ENCODE data around the gene OR10Z1. TPM values are rescaled to one million over a fixed set of nuclear protein-coding genes. Genes with fewer than 3 reads are reported as not detected.

Gene OR10Z1, protein sequence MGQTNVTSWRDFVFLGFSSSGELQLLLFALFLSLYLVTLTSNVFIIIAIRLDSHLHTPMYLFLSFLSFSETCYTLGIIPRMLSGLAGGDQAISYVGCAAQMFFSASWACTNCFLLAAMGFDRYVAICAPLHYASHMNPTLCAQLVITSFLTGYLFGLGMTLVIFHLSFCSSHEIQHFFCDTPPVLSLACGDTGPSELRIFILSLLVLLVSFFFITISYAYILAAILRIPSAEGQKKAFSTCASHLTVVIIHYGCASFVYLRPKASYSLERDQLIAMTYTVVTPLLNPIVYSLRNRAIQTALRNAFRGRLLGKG
- 0.31 TPM for total RNA-seq

DNA sequence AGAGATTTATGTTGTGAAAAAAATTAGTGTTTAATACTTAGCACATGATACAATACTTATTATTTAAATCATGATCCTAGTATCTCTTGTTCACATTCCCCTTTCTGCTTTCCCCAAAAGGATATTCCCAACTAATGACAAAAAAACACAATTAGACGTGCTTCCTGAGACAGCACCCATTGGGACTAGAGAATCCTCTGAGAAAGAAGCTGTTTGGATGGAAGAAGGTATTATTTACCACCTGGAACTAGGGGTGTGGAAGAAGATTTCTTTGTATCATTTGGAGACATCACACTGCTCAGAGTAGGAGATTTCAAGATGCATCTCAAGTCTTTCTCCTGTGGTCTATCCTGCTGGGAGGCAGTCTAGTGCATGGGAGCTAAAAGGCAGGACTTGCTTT, at the start of gene OR10Z1:
Gene OR10Z1 (plus strand): TSS at position 301 of the 400 bp plus-strand sequence. CDS start 1,171 bp downstream, outside the sequence.
- Histone ChIP-seq H3K4me1 (ENCODE audit: insufficient read depth, low read length) (no peaks in the 10 kb centered on the region), H3K27me3 (ENCODE audit: insufficient read depth, low read length) (no peaks in the 10 kb centered on the region), H3K4me3 (ENCODE audit: low read length) (no peak within 1 kb of the TSS), H3K9me3 (ENCODE audit: low read depth, low read length) (peaks cover under 1% of the 10 kb centered on the region)

DNA sequence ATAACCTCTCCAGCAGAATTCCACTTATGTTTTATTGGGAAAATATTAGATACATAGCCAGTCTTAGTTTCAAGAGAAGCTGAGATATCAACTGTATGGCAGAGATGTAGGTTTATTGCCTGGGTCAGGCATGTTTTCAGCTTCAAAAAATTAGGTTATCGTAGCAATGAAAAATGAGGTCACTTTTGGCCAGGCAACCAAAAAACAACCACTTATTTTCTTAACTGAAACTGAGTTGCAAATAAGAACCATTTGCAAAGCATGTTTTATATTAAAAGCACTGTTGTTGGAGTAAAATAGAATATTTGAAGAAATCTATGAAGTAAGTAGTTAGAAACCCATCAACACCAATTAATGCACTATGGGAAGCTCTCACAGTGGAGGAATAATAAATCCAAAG, 45.4 kb upstream of the OR10Z1 start:
- no peaks in the 10 kb centered on the region for H3K27me3 ChIP-seq (ENCODE audit: insufficient read depth, low read length)
- no peak overlapping the region for H3K4me3 ChIP-seq (ENCODE audit: low read length)
- H3K9me3 ChIP-seq (ENCODE audit: low read depth, low read length) = no peaks in the 10 kb centered on the region
- peaks cover 6% of the 10 kb centered on the region for H3K4me1 ChIP-seq (ENCODE audit: insufficient read depth, low read length)

DNA sequence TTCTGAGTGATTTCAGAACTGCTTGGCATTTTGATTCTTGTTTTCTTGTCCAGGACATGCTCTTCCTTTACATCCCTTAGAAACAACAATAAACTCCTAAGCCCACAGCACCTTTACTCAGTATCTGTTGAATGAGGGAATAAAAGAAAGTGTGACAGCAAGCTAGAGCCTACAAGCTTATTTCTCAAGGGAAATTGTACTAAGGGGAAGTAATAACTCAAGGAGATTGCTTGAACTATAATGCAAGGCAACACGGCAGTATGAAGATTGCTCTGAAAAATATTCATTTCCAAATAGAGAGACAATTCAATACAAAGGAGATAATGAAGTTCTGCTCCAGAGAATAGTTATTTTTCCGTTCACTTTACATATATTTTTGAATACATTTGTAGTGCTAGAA, 41.2 kb upstream of the OR10Z1 start:
- Histone ChIP-seq H3K4me3 (ENCODE audit: low read length) (no peak overlapping the region), H3K4me1 (ENCODE audit: insufficient read depth, low read length) (peaks cover 9% of the 10 kb centered on the region), H3K27me3 (ENCODE audit: insufficient read depth, low read length) (no peaks in the 10 kb centered on the region), H3K9me3 (ENCODE audit: low read depth, low read length) (no peaks in the 10 kb centered on the region)

DNA sequence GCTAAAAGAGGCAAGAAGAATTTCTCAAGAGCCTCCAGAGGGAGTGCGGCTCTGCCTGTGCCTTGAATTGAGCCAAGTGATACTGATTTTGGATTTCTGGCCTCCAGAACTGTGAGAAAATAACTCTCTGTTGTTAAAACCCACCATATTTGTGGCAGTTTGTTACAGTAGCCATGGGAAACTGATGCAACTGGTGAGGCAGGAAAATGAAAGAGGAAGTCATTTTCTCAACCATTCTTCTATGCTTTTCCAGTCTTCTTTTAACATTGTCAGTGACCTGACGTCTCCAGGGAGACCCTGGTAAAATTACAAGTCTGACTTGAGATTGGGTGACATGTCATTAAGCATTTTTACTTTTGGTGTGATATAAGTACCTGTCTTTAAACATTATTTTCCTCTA, 40.5 kb upstream of the OR10Z1 start:
- no peaks in the 10 kb centered on the region for H3K9me3 ChIP-seq (ENCODE audit: low read depth, low read length)
- H3K27me3 ChIP-seq (ENCODE audit: insufficient read depth, low read length) = no peaks in the 10 kb centered on the region
- H3K4me1 ChIP-seq (ENCODE audit: insufficient read depth, low read length) = peaks cover 9% of the 10 kb centered on the region
- no peak overlapping the region for H3K4me3 ChIP-seq (ENCODE audit: low read length)

DNA sequence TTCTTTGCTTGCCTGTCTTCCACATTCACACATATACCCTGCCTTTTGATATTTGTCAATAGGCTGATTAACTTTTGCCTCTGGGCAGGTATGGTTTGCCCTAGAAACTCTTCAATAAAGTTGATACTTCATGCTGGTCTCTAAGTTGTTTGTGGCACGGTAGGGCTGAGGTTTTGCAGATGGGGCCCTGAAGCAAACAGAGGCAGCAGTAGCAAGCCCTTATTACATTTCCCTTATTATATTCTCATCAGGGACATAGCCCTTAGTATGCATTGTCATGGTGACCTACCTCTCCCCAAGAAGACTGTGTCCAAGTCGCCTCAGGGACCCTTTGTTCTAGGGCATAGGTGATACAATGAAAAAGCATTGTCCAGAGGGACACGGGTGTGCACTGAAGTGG, 34.6 kb upstream of the OR10Z1 start, which contains the start of gene OR6P1:
Gene OR6P1 (minus strand): TSS at position 101 of the 400 bp plus-strand sequence. CDS start 6,976 bp downstream, outside the sequence.
- H3K4me3 ChIP-seq (ENCODE audit: low read length) = no peak within 1 kb of the TSS
- H3K4me1 ChIP-seq (ENCODE audit: insufficient read depth, low read length) = no peaks in the 10 kb centered on the region
- H3K9me3 ChIP-seq (ENCODE audit: low read depth, low read length) = no peaks in the 10 kb centered on the region
- H3K27me3 ChIP-seq (ENCODE audit: insufficient read depth, low read length) = no peaks in the 10 kb centered on the region

DNA sequence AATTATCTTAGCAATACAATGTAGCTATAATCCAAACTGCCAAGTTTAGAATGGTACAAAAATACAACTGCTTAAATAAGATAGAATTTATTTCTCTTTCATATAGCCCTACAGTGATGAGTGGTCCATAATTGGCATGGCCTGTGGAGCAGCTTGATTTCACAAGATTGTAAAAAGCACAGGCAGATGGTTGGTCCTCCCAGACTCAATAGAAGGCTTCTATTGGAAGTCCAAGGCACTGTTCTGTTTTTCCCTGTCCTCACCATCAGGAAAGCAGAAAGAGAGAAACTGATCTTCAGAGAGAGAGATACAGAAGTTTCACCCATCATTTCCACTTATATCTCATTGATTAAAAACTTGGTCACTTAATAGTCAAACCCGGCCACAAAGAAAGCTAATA, 32.8 kb upstream of the OR10Z1 start:
- Histone ChIP-seq H3K4me3 (ENCODE audit: low read length) (no peak overlapping the region), H3K9me3 (ENCODE audit: low read depth, low read length) (no peaks in the 10 kb centered on the region), H3K27me3 (ENCODE audit: insufficient read depth, low read length) (no peaks in the 10 kb centered on the region), H3K4me1 (ENCODE audit: insufficient read depth, low read length) (no peaks in the 10 kb centered on the region)

DNA sequence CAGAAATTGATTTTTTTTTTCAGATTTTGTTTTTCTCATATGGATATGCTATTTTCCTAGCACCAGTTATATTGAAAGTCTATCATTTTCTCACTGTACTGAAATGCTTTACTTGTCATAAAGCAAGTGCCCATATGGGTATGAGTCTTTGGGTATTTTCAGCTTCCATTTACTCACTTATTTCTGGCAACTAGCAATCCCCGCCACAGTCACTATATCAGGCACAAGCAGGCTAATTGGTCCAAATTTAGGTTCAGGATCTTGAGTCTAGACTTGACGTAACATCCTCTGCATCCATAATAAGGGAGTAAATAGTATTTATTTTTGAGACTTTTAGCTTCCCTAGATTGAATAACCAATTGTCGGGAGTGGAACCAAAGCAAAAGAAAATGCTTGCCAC, 27.5 kb upstream of the OR10Z1 start:
- H3K4me1 ChIP-seq (ENCODE audit: insufficient read depth, low read length) = no peaks in the 10 kb centered on the region
- no peaks in the 10 kb centered on the region for H3K9me3 ChIP-seq (ENCODE audit: low read depth, low read length)
- H3K4me3 ChIP-seq (ENCODE audit: low read length) = no peak overlapping the region
- no peaks in the 10 kb centered on the region for H3K27me3 ChIP-seq (ENCODE audit: insufficient read depth, low read length)

DNA sequence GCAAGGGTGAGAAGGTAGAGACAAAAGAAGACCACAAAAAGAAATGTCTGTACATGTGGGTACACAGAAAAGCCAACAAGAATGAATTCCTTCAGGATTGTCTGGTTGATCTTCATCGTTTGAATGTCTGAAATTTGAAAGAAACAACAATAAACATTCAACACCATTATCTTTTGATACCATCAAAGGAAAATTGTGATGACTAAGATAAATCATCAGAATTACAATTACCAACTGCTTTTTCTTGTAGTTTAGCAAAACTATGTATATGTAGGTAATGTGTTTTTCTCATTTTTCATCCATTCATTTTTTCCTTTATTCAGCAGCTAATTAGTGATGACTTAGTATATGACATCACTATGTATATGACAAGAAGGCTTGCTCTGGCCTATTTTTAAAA, 25.3 kb upstream of the OR10Z1 start, which contains the start of gene OR10X1:
Gene OR10X1 (minus strand): TSS at position 167 of the 400 bp plus-strand sequence. CDS start 0 bp downstream, at position 167.
- Histone ChIP-seq H3K9me3 (ENCODE audit: low read depth, low read length) (no peaks in the 10 kb centered on the region), H3K4me3 (ENCODE audit: low read length) (no peak within 1 kb of the TSS), H3K27me3 (ENCODE audit: insufficient read depth, low read length) (no peaks in the 10 kb centered on the region), H3K4me1 (ENCODE audit: insufficient read depth, low read length) (no peaks in the 10 kb centered on the region)

DNA sequence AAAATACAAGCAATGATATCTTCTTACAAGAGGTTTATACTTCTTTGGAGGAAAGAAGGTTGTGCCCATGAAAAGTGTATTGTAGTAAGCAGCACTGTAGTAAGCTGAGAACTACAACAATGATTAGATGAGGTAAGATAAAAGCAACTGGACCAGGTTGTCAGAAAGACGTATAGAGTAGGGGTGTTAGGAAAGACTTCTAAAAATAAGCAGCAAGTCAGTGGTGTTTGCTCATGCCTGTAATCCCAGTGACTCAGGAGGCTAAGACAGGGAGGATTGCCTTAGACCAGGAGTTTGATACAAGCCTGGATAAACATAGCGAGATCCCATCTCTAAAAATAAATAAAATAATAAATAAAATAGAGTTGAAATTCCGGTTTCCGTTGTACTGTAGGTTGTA, 21.1 kb upstream of the OR10Z1 start:
- Histone ChIP-seq H3K9me3 (ENCODE audit: low read depth, low read length) (peaks cover 11% of the 10 kb centered on the region), H3K4me1 (ENCODE audit: insufficient read depth, low read length) (no peaks in the 10 kb centered on the region), H3K4me3 (ENCODE audit: low read length) (no peak overlapping the region), H3K27me3 (ENCODE audit: insufficient read depth, low read length) (peaks cover 7% of the 10 kb centered on the region)

DNA sequence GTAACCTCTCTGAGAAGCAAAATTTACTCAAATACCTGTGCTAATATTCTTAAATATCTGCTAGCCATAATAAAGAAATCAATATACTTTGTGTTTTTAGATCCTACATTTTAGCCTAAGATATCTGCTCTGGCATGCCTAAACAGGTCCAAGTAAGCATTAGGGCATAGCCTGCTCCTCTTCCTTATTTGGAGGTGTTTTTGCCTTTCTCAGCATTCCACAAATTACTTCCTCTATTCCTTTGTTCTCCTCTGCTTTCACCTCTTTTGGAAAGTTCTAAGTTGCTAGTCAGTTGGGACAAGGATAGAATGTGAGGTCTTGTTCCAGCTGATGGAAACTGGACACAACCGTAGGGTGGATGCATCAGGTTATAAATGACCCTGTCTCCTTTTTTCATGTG, 18.1 kb upstream of the OR10Z1 start:
- Histone ChIP-seq H3K9me3 (ENCODE audit: low read depth, low read length) (peaks cover 11% of the 10 kb centered on the region), H3K4me3 (ENCODE audit: low read length) (no peak overlapping the region), H3K4me1 (ENCODE audit: insufficient read depth, low read length) (no peaks in the 10 kb centered on the region), H3K27me3 (ENCODE audit: insufficient read depth, low read length) (peaks cover 9% of the 10 kb centered on the region)

DNA sequence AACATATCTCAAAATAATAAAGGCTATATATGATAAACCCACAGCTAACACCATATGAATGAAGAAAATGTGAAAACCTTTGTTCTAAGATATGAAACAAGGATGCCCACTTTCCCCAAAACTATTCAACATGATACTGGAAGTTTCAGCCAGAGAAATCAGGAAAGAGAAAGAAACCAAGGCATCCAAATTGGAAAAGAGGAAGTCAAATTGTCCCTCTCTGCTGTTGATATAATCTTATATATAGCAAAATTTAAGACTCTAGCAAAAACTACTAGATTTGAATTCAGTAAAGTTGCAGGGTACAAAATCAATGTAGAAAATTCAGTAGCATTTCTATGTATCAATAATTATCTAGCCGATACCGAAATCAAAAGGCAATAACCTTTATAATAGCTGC, 4.3 kb upstream of the OR10Z1 start:
- Histone ChIP-seq H3K4me3 (ENCODE audit: low read length) (no peak overlapping the region), H3K27me3 (ENCODE audit: insufficient read depth, low read length) (peaks cover 10% of the 10 kb centered on the region), H3K4me1 (ENCODE audit: insufficient read depth, low read length) (no peaks in the 10 kb centered on the region), H3K9me3 (ENCODE audit: low read depth, low read length) (peaks cover 25% of the 10 kb centered on the region)

DNA sequence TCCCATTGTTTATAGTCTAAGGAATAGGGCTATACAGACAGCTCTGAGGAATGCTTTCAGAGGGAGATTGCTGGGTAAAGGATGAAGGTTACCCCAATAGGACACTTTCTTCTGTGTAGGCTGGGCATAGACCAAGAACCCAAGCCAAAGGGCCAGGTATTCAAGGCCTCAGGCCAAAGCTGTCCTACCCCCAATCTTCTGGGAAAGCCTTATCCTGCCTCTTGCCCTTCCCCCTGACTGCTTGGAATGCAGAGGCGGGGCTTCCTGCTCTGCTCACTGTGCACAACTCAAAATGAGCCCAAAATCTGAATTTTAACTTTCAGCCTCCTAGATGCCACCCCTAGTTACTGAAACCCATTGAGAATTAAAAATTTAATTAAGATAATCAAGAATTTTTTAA, 2.2 kb downstream of the OR10Z1 start:
- Histone ChIP-seq H3K4me1 (ENCODE audit: insufficient read depth, low read length) (no peaks in the 10 kb centered on the region), H3K27me3 (ENCODE audit: insufficient read depth, low read length) (no peaks in the 10 kb centered on the region), H3K9me3 (ENCODE audit: low read depth, low read length) (no peaks in the 10 kb centered on the region), H3K4me3 (ENCODE audit: low read length) (no peak overlapping the region)

DNA sequence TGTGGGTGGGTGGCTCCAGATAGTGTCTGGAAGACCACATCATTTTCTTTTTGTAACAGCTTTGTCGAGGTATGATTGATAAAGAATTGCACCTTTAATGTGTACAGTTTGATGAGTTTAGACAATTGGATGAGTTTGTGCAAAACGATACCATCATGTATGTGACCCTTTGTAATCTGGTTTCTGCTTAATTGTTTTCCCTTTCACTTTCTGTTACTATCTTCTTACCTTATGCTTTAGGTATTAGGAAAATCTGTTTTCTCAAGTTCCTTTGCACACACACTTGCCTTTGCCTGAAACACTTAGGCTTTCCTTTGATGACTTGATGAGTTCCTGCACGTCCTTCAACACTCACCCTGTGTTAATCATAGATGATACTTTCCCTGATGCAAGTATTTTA, 6.8 kb downstream of the OR10Z1 start:
- no peaks in the 10 kb centered on the region for H3K4me1 ChIP-seq (ENCODE audit: insufficient read depth, low read length)
- no peaks in the 10 kb centered on the region for H3K27me3 ChIP-seq (ENCODE audit: insufficient read depth, low read length)
- no peak overlapping the region for H3K4me3 ChIP-seq (ENCODE audit: low read length)

DNA sequence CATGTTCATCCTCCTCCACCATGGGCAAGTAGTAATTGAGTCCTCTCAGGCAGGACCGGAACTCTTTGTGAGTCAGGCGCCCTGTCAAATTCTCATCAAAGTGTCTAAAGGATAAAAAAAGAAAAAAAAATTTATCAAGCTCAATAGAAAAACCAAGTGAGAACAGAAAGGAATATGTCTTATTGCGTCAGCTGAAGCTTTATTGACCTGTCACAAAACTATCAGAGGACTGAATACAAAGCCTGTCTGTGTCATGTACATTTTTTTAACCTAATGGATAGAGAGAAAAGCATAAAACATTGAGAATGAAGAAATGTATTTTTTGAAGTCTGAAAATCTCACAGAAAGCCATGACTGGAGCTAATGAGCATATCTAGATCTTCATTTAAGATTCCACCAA, 8.7 kb downstream of the OR10Z1 start:
- Histone ChIP-seq H3K27me3 (ENCODE audit: insufficient read depth, low read length) (no peaks in the 10 kb centered on the region), H3K4me1 (ENCODE audit: insufficient read depth, low read length) (no peaks in the 10 kb centered on the region), H3K9me3 (ENCODE audit: low read depth, low read length) (no peaks in the 10 kb centered on the region), H3K4me3 (ENCODE audit: low read length) (no peak overlapping the region)

More for the DNA sequence above, 6.8 kb downstream of the OR10Z1 start:
- no peaks in the 10 kb centered on the region for H3K9me3 ChIP-seq (ENCODE audit: low read depth, low read length)

DNA sequence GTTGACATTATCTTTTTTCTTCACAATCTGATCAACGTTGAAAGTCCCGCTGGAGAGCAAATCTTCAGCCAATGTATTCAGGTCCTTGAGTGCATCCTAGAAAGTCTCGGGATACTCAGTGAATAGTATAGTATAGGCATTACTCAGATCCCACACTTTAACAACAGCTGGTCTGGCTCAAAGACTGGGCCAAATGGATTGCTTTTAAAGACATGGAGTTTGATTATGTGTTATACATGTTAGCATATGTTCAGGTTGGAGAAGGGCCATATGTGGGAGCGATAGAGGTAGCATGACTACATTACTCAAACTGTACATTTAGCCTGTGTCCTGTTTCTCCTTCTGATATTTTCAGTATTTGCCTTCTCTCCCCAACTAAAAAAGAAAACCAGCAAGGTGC, 33.1 kb downstream of the OR10Z1 start:
- Histone ChIP-seq H3K9me3 (ENCODE audit: low read depth, low read length) (no peaks in the 10 kb centered on the region), H3K27me3 (ENCODE audit: insufficient read depth, low read length) (no peaks in the 10 kb centered on the region), H3K4me1 (ENCODE audit: insufficient read depth, low read length) (peaks cover 8% of the 10 kb centered on the region), H3K4me3 (ENCODE audit: low read length) (no peak overlapping the region)

DNA sequence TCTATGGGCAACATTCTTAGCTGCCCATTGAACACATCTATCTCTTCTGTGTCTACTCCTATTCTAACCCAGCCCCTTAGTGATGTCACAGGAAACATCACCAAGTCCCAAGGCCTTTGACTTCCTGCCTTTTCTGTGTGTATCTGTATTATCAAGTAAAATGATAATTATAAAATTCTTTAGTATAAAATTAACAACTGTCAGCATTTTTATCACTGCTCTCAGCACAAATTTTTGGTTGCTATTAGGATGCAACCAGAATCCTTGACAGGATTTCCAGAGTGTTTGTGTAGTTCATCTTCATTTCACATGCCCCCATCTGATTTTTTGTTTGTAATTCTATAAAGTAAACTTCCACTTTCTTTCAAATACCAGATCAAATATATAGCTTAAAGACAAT, 33.8 kb downstream of the OR10Z1 start:
- Histone ChIP-seq H3K4me1 (ENCODE audit: insufficient read depth, low read length) (peaks cover 12% of the 10 kb centered on the region), H3K27me3 (ENCODE audit: insufficient read depth, low read length) (no peaks in the 10 kb centered on the region), H3K4me3 (ENCODE audit: low read length) (no peak overlapping the region), H3K9me3 (ENCODE audit: low read depth, low read length) (no peaks in the 10 kb centered on the region)
